ENCODE results near the gene SEPTIN12. TPM values are rescaled to one million over a fixed set of nuclear protein-coding genes. Genes with fewer than 3 reads are reported as not detected.

The SEPTIN12 gene
- total and polyA plus RNA-seq, 10 of the 15 experiments (the other 5 are each of a cell fraction or from before 2014, with no cell fraction given), result not detected

GRCh38 chr16:4734063-4734729 lies 53.9 kb downstream of the SEPTIN12 start, which contains the start of the genes ANKS3 and DNAAF8 (continued):
- TF ChIP-seq SIN3A (IDR thresholded peaks at IDR 0.05; ENCODE audit: low read depth, low read length), result no peak; the same call in 1 of the 2 replicates
- no peak for TF ChIP-seq MLLT1 (IDR thresholded peaks at IDR 0.05)
- peak; percentile 48 for TF ChIP-seq KLF5 (IDR thresholded peaks at IDR 0.05; ENCODE audit: partially characterized antibody)

GRCh38 chr16:4733747-4734062 lies 54.4 kb downstream of the SEPTIN12 start:
- Histone ChIP-seq H3K27me3 (replicated peaks in 1 of 2; ENCODE audit: control insufficient read depth in 2 of 2, insufficient read depth in 2 of 2, low read length in 1 of 2) (no peaks in the 10 kb centered on the region), H4K20me1 (ENCODE audit: control insufficient read depth, insufficient read depth) (no peaks in the 10 kb centered on the region), H3K36me3 (ENCODE audit: control insufficient read depth in 2 of 2, insufficient read depth in 2 of 2, low read length in 1 of 2) (no peaks in the 10 kb centered on the region; a peak in 1 of 4 replicates), H3K4me3 (peak overlapping the region; percentile 87), H3K27ac (ENCODE audit: control insufficient read depth, insufficient read depth) (peak overlapping the region; percentile 73), H3K4me1 (ENCODE audit: control insufficient read depth, insufficient read depth, low read length) (peaks cover 2% of the 10 kb centered on the region; the same call in 1 of the 2 replicates), H2AFZ (ENCODE audit: control insufficient read depth, low read depth, low read length) (peak overlapping the region; percentile 95), H3K79me2 (ENCODE audit: control insufficient read depth, insufficient read depth, low read length) (peaks cover 13% of the 10 kb centered on the region), H3K9me3 (replicated peaks; ENCODE audit: control insufficient read depth, insufficient read depth, low read length) (no peaks in the 10 kb centered on the region), H3K4me2 (ENCODE audit: control insufficient read depth, insufficient read depth) (peak overlapping the region; percentile 100), H3K9ac (ENCODE audit: control insufficient read depth, insufficient read depth, low read length) (peak overlapping the region; percentile 92)
- BruUV-seq (replicated peaks), result no TSS peak
- no peak for DNase-seq (ENCODE audit: low read depth, low spot score)
- in situ Hi-C loops (cut with MboI) (no loop called here), intact Hi-C loops (cut with micrococcal nuclease; ENCODE audit: unreplicated experiment) (loop anchor here (2.0 kb wide), 2 partner anchors 35 to 69 kb away; partner anchors contain the start of gene ROGDI)
- ChIA-PET CTCF (interaction anchor here (0.7 to 2.7 kb wide), 7 partner anchors 9 to 99 kb away, joined by 3 to 11 read pairs (median 4); partner anchors contain the start of gene ROGDI), RAD21 (ENCODE audit: unreplicated experiment) (interaction anchor here (1.1 to 2.7 kb wide), 10 partner anchors 33 to 184 kb away, joined by 3 to 18 read pairs (median 7); partner anchors contain the start of genes GLYR1, MGRN1, NUDT16L1 and ROGDI), POLR2A (interaction anchor here (0.6 to 2.0 kb wide), 8 partner anchors 31 to 109 kb away, joined by 3 to 15 read pairs (median 4); partner anchors contain the start of genes MGRN1 and NUDT16L1), SMC1A (ENCODE audit: uncharacterized antibody, unreplicated experiment) (interaction anchor here (0.8 to 2.3 kb wide), 6 partner anchors 27 to 110 kb away, joined by 3 to 15 read pairs (median 4); partner anchors contain the start of genes MGRN1 and ZNF500)
- FAIRE-seq, result no peak
- peak; percentile 13 for ATAC-seq
- 1% methylated on average over 19 of the region's 19 CpGs for WGBS (ENCODE audit: insufficient coverage, insufficient replicate concordance, low lambda C conversion rate, missing lambda C conversion rate)
- TF ChIP-seq NFYB (IDR thresholded peaks at IDR 0.05; ENCODE audit: insufficient read depth, low read depth, low read length) (no peak), NKRF (conservative IDR thresholded peaks at IDR 0.05) (0 out of 2 replicates have a peak, but pooled peaks have one; percentile 10), CBFB (IDR thresholded peaks at IDR 0.05; ENCODE audit: low read depth) (peak; percentile 2; the same call in 1 of the 2 replicates)
